ENCODE data around the gene MAP3K8. TPM values are rescaled to one million over a fixed set of nuclear protein-coding genes. Genes with fewer than 3 reads are reported as not detected.

The MAP3K8 gene
- polyA plus RNA-seq, 1 donor from 2014 or later: 1.5 TPM

DNA sequence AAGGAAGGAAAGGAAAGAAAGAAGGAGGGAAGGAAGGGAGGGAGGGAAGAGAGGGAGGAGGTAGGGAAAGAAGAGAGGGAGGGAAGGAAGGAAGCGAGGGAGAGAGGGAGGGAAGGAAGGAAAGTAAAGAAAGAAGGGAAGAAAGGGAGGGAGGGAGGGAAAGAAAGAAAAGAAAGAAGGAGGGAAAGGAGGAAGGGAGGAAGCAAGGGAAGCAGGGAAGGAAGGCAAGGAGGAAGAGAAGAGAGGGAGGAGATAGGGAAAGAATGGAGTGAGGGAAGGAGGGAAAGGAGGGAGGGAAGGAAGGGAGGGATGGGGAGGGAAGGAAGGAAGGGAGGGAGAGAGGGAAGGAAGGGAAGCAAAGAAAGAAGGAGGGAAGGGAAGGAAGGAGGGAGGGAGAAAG is 65.8 kb downstream of the MAP3K8 start:
- Histone ChIP-seq H3K9ac (ENCODE audit: low read length) (no peak overlapping the region), H4K20me1 (ENCODE audit: insufficient read depth) (no peaks in the 10 kb centered on the region), H2AFZ (ENCODE audit: low read depth, low read length) (no peak overlapping the region), H3K27ac (ENCODE audit: low read length) (no peak overlapping the region), H3K27me3 (ENCODE audit: insufficient read depth, low read depth, low read length) (no peaks in the 10 kb centered on the region), H3K9me3 (ENCODE audit: low read length) (no peaks in the 10 kb centered on the region), H3F3A (ENCODE audit: insufficient read depth, low read length, poor library complexity, severe bottlenecking) (no peaks in the 10 kb centered on the region), H3K9me2 (ENCODE audit: insufficient read depth, low read length) (no peaks in the 10 kb centered on the region), H3K79me2 (replicated peaks; ENCODE audit: insufficient read depth, low read length) (no peaks in the 10 kb centered on the region), H3K4me2 (ENCODE audit: low read length) (no peak overlapping the region), H3K4me3 (ENCODE audit: low read length) (no peak overlapping the region), H3K36me3 (ENCODE audit: insufficient read depth, low read length) (no peaks in the 10 kb centered on the region)
- TF ChIP-seq EZH2 (IDR thresholded peaks at IDR 0.05; ENCODE audit: borderline replicate concordance, insufficient read depth, low read length, poor library complexity, severe bottlenecking) (no peak), RAD21 (conservative IDR thresholded peaks at IDR 0.05) (no peak), EP300 (conservative IDR thresholded peaks at IDR 0.05; ENCODE audit: poor library complexity, severe bottlenecking) (no peak), POLR2AphosphoS5 (IDR thresholded peaks at IDR 0.05) (no peak), MXI1 (conservative IDR thresholded peaks at IDR 0.05; ENCODE audit: poor library complexity, severe bottlenecking) (no peak), SMC3 (conservative IDR thresholded peaks at IDR 0.05; ENCODE audit: poor library complexity) (no peak)
- TF ChIP-seq, protein P1, sequence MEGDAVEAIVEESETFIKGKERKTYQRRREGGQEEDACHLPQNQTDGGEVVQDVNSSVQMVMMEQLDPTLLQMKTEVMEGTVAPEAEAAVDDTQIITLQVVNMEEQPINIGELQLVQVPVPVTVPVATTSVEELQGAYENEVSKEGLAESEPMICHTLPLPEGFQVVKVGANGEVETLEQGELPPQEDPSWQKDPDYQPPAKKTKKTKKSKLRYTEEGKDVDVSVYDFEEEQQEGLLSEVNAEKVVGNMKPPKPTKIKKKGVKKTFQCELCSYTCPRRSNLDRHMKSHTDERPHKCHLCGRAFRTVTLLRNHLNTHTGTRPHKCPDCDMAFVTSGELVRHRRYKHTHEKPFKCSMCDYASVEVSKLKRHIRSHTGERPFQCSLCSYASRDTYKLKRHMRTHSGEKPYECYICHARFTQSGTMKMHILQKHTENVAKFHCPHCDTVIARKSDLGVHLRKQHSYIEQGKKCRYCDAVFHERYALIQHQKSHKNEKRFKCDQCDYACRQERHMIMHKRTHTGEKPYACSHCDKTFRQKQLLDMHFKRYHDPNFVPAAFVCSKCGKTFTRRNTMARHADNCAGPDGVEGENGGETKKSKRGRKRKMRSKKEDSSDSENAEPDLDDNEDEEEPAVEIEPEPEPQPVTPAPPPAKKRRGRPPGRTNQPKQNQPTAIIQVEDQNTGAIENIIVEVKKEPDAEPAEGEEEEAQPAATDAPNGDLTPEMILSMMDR (IDR thresholded peaks at IDR 0.05; ENCODE audit: poor library complexity, severe bottlenecking): no peak

DNA sequence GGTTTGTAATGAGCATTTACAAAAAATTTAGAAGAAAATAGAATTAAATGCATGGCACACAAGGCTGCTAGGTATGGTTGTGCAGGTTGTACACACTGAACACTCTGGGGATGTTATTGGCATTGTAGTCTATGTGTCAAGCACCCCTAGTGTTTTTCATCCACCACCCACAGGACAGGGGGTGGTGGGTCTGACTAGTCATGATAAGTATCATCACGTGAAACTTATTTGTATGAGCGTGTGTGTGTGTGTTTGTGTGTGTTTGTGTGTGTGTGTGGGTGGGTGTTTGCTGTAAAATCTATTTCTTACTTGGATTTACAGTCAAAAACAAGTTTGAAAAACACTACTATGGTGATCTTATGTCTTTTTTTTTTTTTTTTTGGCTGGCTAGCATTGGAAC is 66.5 kb downstream of the MAP3K8 start:
- Histone ChIP-seq H3K9ac (ENCODE audit: low read length) (no peak overlapping the region), H4K20me1 (ENCODE audit: insufficient read depth) (no peaks in the 10 kb centered on the region), H3F3A (ENCODE audit: insufficient read depth, low read length, poor library complexity, severe bottlenecking) (no peaks in the 10 kb centered on the region), H3K4me2 (ENCODE audit: low read length) (no peak overlapping the region), H3K9me3 (ENCODE audit: low read length) (no peaks in the 10 kb centered on the region), H2AFZ (ENCODE audit: low read depth, low read length) (no peak overlapping the region), H3K79me2 (replicated peaks; ENCODE audit: insufficient read depth, low read length) (no peaks in the 10 kb centered on the region), H3K27me3 (ENCODE audit: insufficient read depth, low read depth, low read length) (no peaks in the 10 kb centered on the region), H3K27ac (ENCODE audit: low read length) (no peak overlapping the region), H3K9me2 (ENCODE audit: insufficient read depth, low read length) (no peaks in the 10 kb centered on the region), H3K36me3 (ENCODE audit: insufficient read depth, low read length) (no peaks in the 10 kb centered on the region), H3K4me3 (ENCODE audit: low read length) (no peak overlapping the region)
- TF ChIP-seq RAD21 (conservative IDR thresholded peaks at IDR 0.05): no peak
- no peak for TF ChIP-seq POLR2AphosphoS5 (IDR thresholded peaks at IDR 0.05)
- TF ChIP-seq, protein P2, sequence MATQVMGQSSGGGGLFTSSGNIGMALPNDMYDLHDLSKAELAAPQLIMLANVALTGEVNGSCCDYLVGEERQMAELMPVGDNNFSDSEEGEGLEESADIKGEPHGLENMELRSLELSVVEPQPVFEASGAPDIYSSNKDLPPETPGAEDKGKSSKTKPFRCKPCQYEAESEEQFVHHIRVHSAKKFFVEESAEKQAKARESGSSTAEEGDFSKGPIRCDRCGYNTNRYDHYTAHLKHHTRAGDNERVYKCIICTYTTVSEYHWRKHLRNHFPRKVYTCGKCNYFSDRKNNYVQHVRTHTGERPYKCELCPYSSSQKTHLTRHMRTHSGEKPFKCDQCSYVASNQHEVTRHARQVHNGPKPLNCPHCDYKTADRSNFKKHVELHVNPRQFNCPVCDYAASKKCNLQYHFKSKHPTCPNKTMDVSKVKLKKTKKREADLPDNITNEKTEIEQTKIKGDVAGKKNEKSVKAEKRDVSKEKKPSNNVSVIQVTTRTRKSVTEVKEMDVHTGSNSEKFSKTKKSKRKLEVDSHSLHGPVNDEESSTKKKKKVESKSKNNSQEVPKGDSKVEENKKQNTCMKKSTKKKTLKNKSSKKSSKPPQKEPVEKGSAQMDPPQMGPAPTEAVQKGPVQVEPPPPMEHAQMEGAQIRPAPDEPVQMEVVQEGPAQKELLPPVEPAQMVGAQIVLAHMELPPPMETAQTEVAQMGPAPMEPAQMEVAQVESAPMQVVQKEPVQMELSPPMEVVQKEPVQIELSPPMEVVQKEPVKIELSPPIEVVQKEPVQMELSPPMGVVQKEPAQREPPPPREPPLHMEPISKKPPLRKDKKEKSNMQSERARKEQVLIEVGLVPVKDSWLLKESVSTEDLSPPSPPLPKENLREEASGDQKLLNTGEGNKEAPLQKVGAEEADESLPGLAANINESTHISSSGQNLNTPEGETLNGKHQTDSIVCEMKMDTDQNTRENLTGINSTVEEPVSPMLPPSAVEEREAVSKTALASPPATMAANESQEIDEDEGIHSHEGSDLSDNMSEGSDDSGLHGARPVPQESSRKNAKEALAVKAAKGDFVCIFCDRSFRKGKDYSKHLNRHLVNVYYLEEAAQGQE (IDR thresholded peaks at IDR 0.05; ENCODE audit: borderline replicate concordance): no peak
- TF ChIP-seq, protein P1 (IDR thresholded peaks at IDR 0.05; ENCODE audit: poor library complexity, severe bottlenecking): no peak
- no peak for TF ChIP-seq EP300 (conservative IDR thresholded peaks at IDR 0.05; ENCODE audit: poor library complexity, severe bottlenecking)
- TF ChIP-seq MXI1 (conservative IDR thresholded peaks at IDR 0.05; ENCODE audit: poor library complexity, severe bottlenecking): no peak
- TF ChIP-seq SMC3 (conservative IDR thresholded peaks at IDR 0.05; ENCODE audit: poor library complexity): no peak
- no peak for TF ChIP-seq TAF1 (IDR thresholded peaks at IDR 0.05; ENCODE audit: low read depth)
- TF ChIP-seq EZH2 (IDR thresholded peaks at IDR 0.05; ENCODE audit: borderline replicate concordance, insufficient read depth, low read length, poor library complexity, severe bottlenecking): no peak
